ENCODE data around the gene CATSPERE. TPM values are rescaled to one million over a fixed set of nuclear protein-coding genes. Genes with fewer than 3 reads are reported as not detected.

CATSPERE gene
- total RNA-seq: 1 to 10 TPM in 1 of 2 donors, under 1 TPM in 1; 0.32 to 3.9 TPM

GRCh38 chr1:244461245-244462071 lies at the start of gene CATSPERE:
Gene CATSPERE, plus strand, starts transcription at chr1:244461273. Its CDS starts 157 bp downstream, at chr1:244461430.
- peak; percentile 85 for DNase-seq (ENCODE audit: low spot score)
- WGBS: 16% methylated on average over 56 of the region's 61 CpGs
- Histone ChIP-seq H3K4me1 (replicated peaks) (no peaks in the 10 kb centered on the region), H3K27me3 (replicated peaks; ENCODE audit: insufficient read depth) (no peaks in the 10 kb centered on the region), H3K9me3 (no peaks in the 10 kb centered on the region), H3K27ac (peak within 1 kb of the TSS; percentile 86 to 89), H3K36me3 (no peaks in the 10 kb centered on the region), H3K4me3 (peak within 1 kb of the TSS; percentile 43 to 47)
- intact Hi-C loops (cut with DNase I): loop anchor here (5.0 kb wide), 1 partner anchor 191 kb away; the partner anchor contains the start of gene DESI2
- TF ChIP-seq POLR2AphosphoS5 (IDR thresholded peaks at IDR 0.05): peak; percentile 43
- peak in 1 of 4 experiments; percentile 35 for TF ChIP-seq CTCF (IDR thresholded peaks at IDR 0.05)
- peak; percentile 66 for TF ChIP-seq POLR2A (IDR thresholded peaks at IDR 0.05)

- intact Hi-C loops (cut with DNase I): no loop called here
- no peaks in the 10 kb centered on the region for H3K36me3 ChIP-seq
- H3K4me3 ChIP-seq: no peak overlapping the region
- DNase-seq (ENCODE audit: low spot score): no peak
- H3K27me3 ChIP-seq (replicated peaks; ENCODE audit: insufficient read depth): no peaks in the 10 kb centered on the region
- 96% methylated on average over 5 of the region's 5 CpGs for WGBS
- no peak overlapping the region for H3K27ac ChIP-seq
- TF ChIP-seq POLR2A (IDR thresholded peaks at IDR 0.05): no peak
- no peak for TF ChIP-seq CTCF (IDR thresholded peaks at IDR 0.05)
- TF ChIP-seq POLR2AphosphoS5 (IDR thresholded peaks at IDR 0.05): no peak
- H3K9me3 ChIP-seq: no peaks in the 10 kb centered on the region
- H3K4me1 ChIP-seq (replicated peaks): no peaks in the 10 kb centered on the region
These were observed 48.9 kb upstream of the CATSPERE start for GRCh38 chr1:244412176-244412575.

GRCh38 chr1:244413736-244414135 lies 47.3 kb upstream of the CATSPERE start:
- 93% methylated on average over 3 of the region's 3 CpGs for whole genome bisulfite sequencing
- no peak for DNase-seq (ENCODE audit: low spot score)
- H3K36me3 ChIP-seq: no peaks in the 10 kb centered on the region
- H3K4me1 ChIP-seq (replicated peaks): no peaks in the 10 kb centered on the region
- intact Hi-C loops (cut with DNase I): no loop called here
- TF ChIP-seq POLR2A (IDR thresholded peaks at IDR 0.05) (no peak), POLR2AphosphoS5 (IDR thresholded peaks at IDR 0.05) (no peak)
- no peak overlapping the region for H3K4me3 ChIP-seq
- H3K27ac ChIP-seq: peak overlapping the region in 1 of 2 donors; percentile 79
- no peaks in the 10 kb centered on the region for H3K9me3 ChIP-seq
- no peaks in the 10 kb centered on the region for H3K27me3 ChIP-seq (replicated peaks; ENCODE audit: insufficient read depth)

- intact Hi-C loops (cut with DNase I): no loop called here
- no peak for DNase-seq (ENCODE audit: low spot score)
- 88% methylated on average over 1 of the region's 1 CpG for WGBS
- H3K9me3 ChIP-seq: no peaks in the 10 kb centered on the region
- H3K27ac ChIP-seq: peak overlapping the region; percentile 43 to 79
- H3K36me3 ChIP-seq: no peaks in the 10 kb centered on the region
- no peaks in the 10 kb centered on the region for H3K27me3 ChIP-seq (replicated peaks; ENCODE audit: insufficient read depth)
- H3K4me3 ChIP-seq: no peak overlapping the region
- TF ChIP-seq POLR2A (IDR thresholded peaks at IDR 0.05): no peak
- TF ChIP-seq CTCF (IDR thresholded peaks at IDR 0.05): no peak
- no peak for TF ChIP-seq POLR2AphosphoS5 (IDR thresholded peaks at IDR 0.05)
- H3K4me1 ChIP-seq (replicated peaks): no peaks in the 10 kb centered on the region
These were observed 46.5 kb upstream of the CATSPERE start for GRCh38 chr1:244414543-244414942.

GRCh38 chr1:244419024-244419423 lies 42.0 kb upstream of the CATSPERE start:
- no peak for DNase-seq (ENCODE audit: low spot score)
- intact Hi-C loops (cut with DNase I): no loop called here
- Histone ChIP-seq H3K9me3 (no peaks in the 10 kb centered on the region), H3K27me3 (replicated peaks; ENCODE audit: insufficient read depth) (no peaks in the 10 kb centered on the region), H3K4me3 (no peak overlapping the region), H3K36me3 (no peaks in the 10 kb centered on the region), H3K27ac (no peak overlapping the region), H3K4me1 (replicated peaks) (no peaks in the 10 kb centered on the region)
- WGBS: 74% methylated on average over 4 of the region's 4 CpGs
- TF ChIP-seq CTCF (IDR thresholded peaks at IDR 0.05) (no peak), POLR2AphosphoS5 (IDR thresholded peaks at IDR 0.05) (no peak), POLR2A (IDR thresholded peaks at IDR 0.05) (no peak)

Data from prostate gland (tissue), 2 donors.